HEK293T (cell line): ENCODE data around the gene HCK.

Experiments used
- CTCF ChIA-PET: fragments of 350-600 bp; formaldehyde crosslinking; extraction: SDS; loops from one replicate; lab custom pipeline; 2021; ENCODE audit warnings: antibody characterized with exemption, inconsistent platforms; lab: Yijun Ruan, JAX
- POLR2A ChIA-PET: fragments of 350-600 bp; formaldehyde crosslinking; extraction: SDS; loops from one replicate; lab custom pipeline; 2020; ENCODE audit warnings: antibody characterized with exemption, inconsistent platforms; lab: Yijun Ruan, JAX
- DNase-seq: peaks from one replicate; pipeline ENCODE4 v3.0.0; 2012; ENCODE audit warnings: mixed read lengths; ENCODE audit errors: extremely low spot score
- ARNT ChIP-seq: fragments of 450-650 bp; IDR thresholded peaks from 2 replicates; pipeline ENCODE4 v1.6.1; 2017; ENCODE audit warnings: mild to moderate bottlenecking
- BHLHE40 ChIP-seq: fragments of 450-650 bp; IDR thresholded peaks from 2 replicates; pipeline ENCODE4 v1.6.1; 2016; ENCODE audit warnings: mild to moderate bottlenecking, moderate library complexity, borderline replicate concordance
- CTBP1 ChIP-seq: fragments of 450-650 bp; IDR thresholded peaks from 2 replicates; pipeline ENCODE4 v1.6.1; 2016; ENCODE audit warnings: borderline replicate concordance
- ELF4 ChIP-seq: fragments of 450-650 bp; IDR thresholded peaks from 2 replicates; pipeline ENCODE4 v1.6.1; 2017; ENCODE audit warnings: antibody characterized with exemption
- FOXA1 ChIP-seq: fragments of 450-650 bp; IDR thresholded peaks from 2 replicates; pipeline ENCODE4 v1.6.1; 2016; ENCODE audit warnings: mild to moderate bottlenecking
- FOXK2 ChIP-seq: fragments of 450-650 bp; IDR thresholded peaks from 2 replicates; pipeline ENCODE4 v1.6.1; 2016; ENCODE audit warnings: mild to moderate bottlenecking
- FOXM1 ChIP-seq: fragments of 450-650 bp; IDR thresholded peaks from 2 replicates; pipeline ENCODE4 v1.6.1; 2017; ENCODE audit warnings: mild to moderate bottlenecking, borderline replicate concordance
- HDGF ChIP-seq: fragments of 450-650 bp; IDR thresholded peaks from 2 replicates; pipeline ENCODE4 v1.6.1; 2017; ENCODE audit warnings: antibody characterized with exemption, borderline replicate concordance
- L3MBTL2 ChIP-seq: fragments of 450-650 bp; conservative IDR thresholded peaks from 2 replicates; pipeline ENCODE4 v1.6.1; 2016; ENCODE audit warnings: mild to moderate bottlenecking
- LEF1 ChIP-seq: fragments of 450-650 bp; IDR thresholded peaks from 2 replicates; pipeline ENCODE4 v1.6.1; 2017; ENCODE audit warnings: mild to moderate bottlenecking, borderline replicate concordance
- NFRKB ChIP-seq: fragments of 450-650 bp; IDR thresholded peaks from 2 replicates; pipeline ENCODE4 v1.6.1; 2016; ENCODE audit warnings: mild to moderate bottlenecking, moderate library complexity
- PKNOX1 ChIP-seq: fragments of 450-650 bp; IDR thresholded peaks from 2 replicates; pipeline ENCODE4 v1.6.1; 2016
- SP1 ChIP-seq: fragments of 450-650 bp; IDR thresholded peaks from 2 replicates; pipeline ENCODE4 v1.6.1; 2017
- SUZ12 ChIP-seq: fragments of 450-650 bp; IDR thresholded peaks from 2 replicates; pipeline ENCODE4 v1.6.1; 2016; ENCODE audit warnings: mild to moderate bottlenecking
- TARDBP ChIP-seq: fragments of 450-650 bp; IDR thresholded peaks from 2 replicates; pipeline ENCODE4 v1.6.1; 2016
- ZNF384 ChIP-seq: fragments of 450-650 bp; IDR thresholded peaks from 2 replicates; pipeline ENCODE4 v1.6.1; 2016

Gene HCK

GRCh38 chr20:32079655-32080109, 27.6 kb downstream of the HCK start:
- ChIA-PET CTCF (no interaction called here), POLR2A (interaction anchor here (1.0 kb wide), 1 partner anchor 30 kb away, joined by 3 read pairs; the partner anchor contains the start of gene TM9SF4)
- no peak for DNase-seq
- TF ChIP-seq PKNOX1 (no peak), HDGF (no peak), FOXK2 (no peak), LEF1 (no peak), ARNT (no peak), SP1 (no peak)

GRCh38 chr20:32080783-32081182, 28.7 kb downstream of the HCK start:
- DNase-seq = no peak
- no peak for TF ChIP-seq ARNT
- TF ChIP-seq HDGF = no peak
- no peak for TF ChIP-seq TARDBP
- no peak for TF ChIP-seq SP1
- TF ChIP-seq LEF1 = no peak
- TF ChIP-seq FOXM1 = no peak
- no peak for TF ChIP-seq FOXK2
- TF ChIP-seq ELF4 = no peak
- TF ChIP-seq CTBP1 = no peak
- TF ChIP-seq SUZ12 = no peak
- no peak for TF ChIP-seq ZNF384
- TF ChIP-seq PKNOX1 = no peak
- no peak for TF ChIP-seq NFRKB
- ChIA-PET CTCF (interaction anchor here (0.7 kb wide), 1 partner anchor 75 kb away, joined by 3 read pairs; no protein-coding TSS in a partner anchor), POLR2A (no interaction called here)

GRCh38 chr20:32083469-32083868, 31.4 kb downstream of the HCK start:
- no peak for DNase-seq
- ChIA-PET POLR2A (no interaction called here), CTCF (no interaction called here)
- TF ChIP-seq NFRKB (no peak), HDGF (no peak), PKNOX1 (no peak), L3MBTL2 (no peak), ARNT (no peak), TARDBP (no peak), BHLHE40 (no peak), CTBP1 (no peak)

- TF ChIP-seq BHLHE40 (no peak), SUZ12 (no peak), L3MBTL2 (no peak), FOXM1 (no peak), LEF1 (no peak), CTBP1 (no peak), FOXA1 (no peak), NFRKB (no peak)
- ChIA-PET CTCF (interaction anchor here (0.8 kb wide), 1 partner anchor 240 kb away, joined by 3 read pairs; no protein-coding TSS in a partner anchor), POLR2A (no interaction called here)
- DNase-seq = no peak
Measured at GRCh38 chr20:32087070-32087469, 35.0 kb downstream of the HCK start.

GRCh38 chr20:32088759-32089158, 36.7 kb downstream of the HCK start:
- TF ChIP-seq ARNT = no peak
- TF ChIP-seq FOXK2 = no peak
- no peak for TF ChIP-seq TARDBP
- TF ChIP-seq NFRKB = no peak
- TF ChIP-seq FOXA1 = no peak
- no peak for TF ChIP-seq L3MBTL2
- TF ChIP-seq ZNF384 = no peak
- no peak for TF ChIP-seq BHLHE40
- TF ChIP-seq HDGF = no peak
- no peak for TF ChIP-seq LEF1
- no peak for TF ChIP-seq SUZ12
- no peak for TF ChIP-seq PKNOX1
- TF ChIP-seq CTBP1 = no peak
- no peak for TF ChIP-seq SP1
- TF ChIP-seq ELF4 = no peak
- TF ChIP-seq FOXM1 = no peak
- DNase-seq = no peak
- ChIA-PET CTCF (interaction anchor here (0.6 kb wide), 1 partner anchor 657 kb away, joined by 5 read pairs; no protein-coding TSS in a partner anchor), POLR2A (no interaction called here)
